HuH-7.5 (cell line): ENCODE measurements around the gene WNK4.
"Not testable (repeated sequence)": the region's sequence is repeated elsewhere in the genome, so short reads cannot be mapped to it uniquely, and the experiment has no call there.

Experiments
- DNase-seq: peaks from one replicate; pipeline ENCODE4 v3.0.0; 2011; ENCODE audit warnings: low spot score

The WNK4 gene

GRCh38 chr17:42779936-42780850, at the start of gene WNK4:
WNK4 (plus strand) TSS chr17:42780610; CDS start chr17:42780699, 89 bp downstream.
- DNase-seq, result peak; percentile 87

- no peak for DNase-seq
These were observed 39.7 kb upstream of the WNK4 start for GRCh38 chr17:42740699-42741098.

- DNase-seq, result not testable (repeated sequence)
These were observed 37.5 kb upstream of the WNK4 start for GRCh38 chr17:42742916-42743315.

- no peak for DNase-seq
These were observed 36.7 kb upstream of the WNK4 start for GRCh38 chr17:42743595-42744282.

GRCh38 chr17:42744283-42744805, 36.1 kb upstream of the WNK4 start:
- peak; percentile 65 for DNase-seq

- peak; percentile 97 for DNase-seq
These were observed 35.4 kb upstream of the WNK4 start, which contains the start of gene EZH1 for GRCh38 chr17:42744806-42745617. EZH1 (minus strand) TSS chr17:42745040; CDS start chr17:42728941, 16,099 bp downstream.

- DNase-seq, result no peak
These were observed 32.1 kb upstream of the WNK4 start for GRCh38 chr17:42748202-42748907.

- no peak for DNase-seq
These were observed 31.3 kb upstream of the WNK4 start for GRCh38 chr17:42748908-42749798.

GRCh38 chr17:42750739-42751344, 29.6 kb upstream of the WNK4 start:
- DNase-seq, result no peak

GRCh38 chr17:42751628-42752027, 28.8 kb upstream of the WNK4 start:
- DNase-seq, result no peak

GRCh38 chr17:42754782-42755181, 25.6 kb upstream of the WNK4 start:
- DNase-seq, result no peak

- DNase-seq, result no peak
These were observed 20.3 kb upstream of the WNK4 start for GRCh38 chr17:42759982-42760651.

GRCh38 chr17:42760652-42761581, 19.5 kb upstream of the WNK4 start, which contains the start of gene RAMP2:
RAMP2 (plus strand) TSS chr17:42761227; CDS start chr17:42761262, 35 bp downstream.
- no peak for DNase-seq

GRCh38 chr17:42761638-42762037, 18.8 kb upstream of the WNK4 start:
- no peak for DNase-seq

- no peak for DNase-seq
These were observed 14.3 kb upstream of the WNK4 start for GRCh38 chr17:42766124-42766523.

- DNase-seq, result no peak
These were observed 12.9 kb upstream of the WNK4 start for GRCh38 chr17:42767512-42767911.

GRCh38 chr17:42768006-42768405, 12.4 kb upstream of the WNK4 start:
- DNase-seq, result not testable (repeated sequence)

- not testable (repeated sequence) for DNase-seq
These were observed 10.4 kb upstream of the WNK4 start for GRCh38 chr17:42769964-42770363.
